ENCODE measurements around the gene STK36. TPM values are rescaled to one million over a fixed set of nuclear protein-coding genes. Genes with fewer than 3 reads are reported as not detected.

The STK36 gene
- total and polyA plus RNA-seq, 2 donors (not counting 3 experiments of a cell fraction or from before 2014, with no cell fraction given), result 40.9 to 65.2 TPM

- H4K20me1 ChIP-seq (replicated peaks; ENCODE audit: control insufficient read depth, extremely low read depth, insufficient read depth, low read length), result no peaks in the 10 kb centered on the region
- H3K9me1 ChIP-seq (replicated peaks; ENCODE audit: control insufficient read depth, extremely low read depth, insufficient read depth, low read length), result no peaks in the 10 kb centered on the region
- H3K79me2 ChIP-seq (ENCODE audit: control insufficient read depth, insufficient read depth, low read length), result no peaks in the 10 kb centered on the region
- no peaks in the 10 kb centered on the region for H3K27me3 ChIP-seq (ENCODE audit: control insufficient read depth in 2 of 2, insufficient read depth in 2 of 2, low read length in 2 of 2)
- no peaks in the 10 kb centered on the region for H3K9me3 ChIP-seq (replicated peaks; ENCODE audit: control insufficient read depth, insufficient read depth, low read length)
- DNase-seq (ENCODE audit: low read depth, low spot score) (no peak), FAIRE-seq (no peak)
- TF ChIP-seq POLR2A (IDR thresholded peaks at IDR 0.05; ENCODE audit: low read depth, low read length), result no peak
- no peaks in the 10 kb centered on the region for H3K4me1 ChIP-seq (ENCODE audit: control insufficient read depth, extremely low read depth, insufficient read depth, low read length)
- BruUV-seq (replicated peaks), result no TSS peak
- ChIA-PET POLR2A (no interaction called here), CTCF (interaction anchor here (2.3 to 4.5 kb wide), 3 partner anchors 12 to 149 kb away, joined by 9 to 20 read pairs (median 11); partner anchors contain the start of gene TTLL4)
- no peak overlapping the region for H3K9ac ChIP-seq (replicated peaks; ENCODE audit: extremely low read depth, insufficient read depth, low read length)
- H2AFZ ChIP-seq (ENCODE audit: low read depth, low read length), result no peak overlapping the region
- dilution Hi-C loops (cut with MboI; ENCODE audit: extremely low pct_ligation_motif_present, low sequenced_read_pairs), result no loop called here
- H3K36me3 ChIP-seq (ENCODE audit: control insufficient read depth in 2 of 2, extremely low read depth in 1 of 2, insufficient read depth in 2 of 2, low read length in 2 of 2), result peaks cover 2 to 6% of the 10 kb centered on the region in 2 experiments
- no peak overlapping the region for H3K4me3 ChIP-seq (replicated peaks in 1 of 3; ENCODE audit: insufficient read depth in 1 of 3, low read depth in 1 of 3, low read length in 3 of 3)
- intact Hi-C loops (cut with micrococcal nuclease), result no loop called here
- no peak overlapping the region for H3K27ac ChIP-seq (ENCODE audit: insufficient read depth, low read depth, low read length)
- H3K4me2 ChIP-seq (ENCODE audit: insufficient read depth, low read length), result no peak overlapping the region
Measured at GRCh38 chr2:218698885-218699284, 27.0 kb downstream of the STK36 start.

DNA sequence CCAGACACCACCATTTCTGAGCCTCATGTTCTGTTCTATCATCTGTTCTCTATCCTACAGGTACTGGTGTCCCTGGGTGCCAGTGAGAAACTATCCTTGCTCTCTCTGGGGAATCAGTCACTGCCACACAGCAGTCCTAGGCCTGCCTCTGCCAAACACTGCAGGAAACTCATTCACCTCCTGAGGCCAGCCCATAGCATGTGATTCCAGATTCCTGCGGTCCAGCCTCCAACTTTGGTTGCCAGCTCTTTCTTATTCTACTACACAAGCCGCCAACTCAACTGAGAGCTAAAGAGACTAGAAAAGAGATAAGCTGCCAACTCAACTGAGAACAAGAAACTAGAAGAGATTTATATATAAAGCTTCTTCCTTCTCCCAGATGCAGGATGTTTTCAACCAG, 29.9 kb downstream of the STK36 start:
- POLR2A ChIA-PET, result no interaction called here
- Histone ChIP-seq H3K4me3 (replicated peaks in 1 of 3; ENCODE audit: insufficient read depth in 1 of 3, low read depth in 1 of 3, low read length in 3 of 3) (no peak overlapping the region), H3K36me3 (ENCODE audit: control insufficient read depth in 2 of 2, extremely low read depth in 1 of 2, insufficient read depth in 2 of 2, low read length in 2 of 2) (peaks cover 0 to 6% of the 10 kb centered on the region in 2 experiments), H3K27ac (ENCODE audit: insufficient read depth, low read depth, low read length) (no peak overlapping the region), H3K4me1 (ENCODE audit: control insufficient read depth, extremely low read depth, insufficient read depth, low read length) (no peaks in the 10 kb centered on the region), H3K79me2 (ENCODE audit: control insufficient read depth, insufficient read depth, low read length) (no peaks in the 10 kb centered on the region), H3K9ac (replicated peaks; ENCODE audit: extremely low read depth, insufficient read depth, low read length) (no peak overlapping the region), H4K20me1 (replicated peaks; ENCODE audit: control insufficient read depth, extremely low read depth, insufficient read depth, low read length) (no peaks in the 10 kb centered on the region), H3K27me3 (ENCODE audit: control insufficient read depth in 2 of 2, insufficient read depth in 2 of 2, low read length in 2 of 2) (no peaks in the 10 kb centered on the region), H3K4me2 (ENCODE audit: insufficient read depth, low read length) (no peak overlapping the region), H3K9me3 (replicated peaks; ENCODE audit: control insufficient read depth, insufficient read depth, low read length) (no peaks in the 10 kb centered on the region), H2AFZ (ENCODE audit: low read depth, low read length) (no peak overlapping the region), H3K9me1 (replicated peaks; ENCODE audit: control insufficient read depth, extremely low read depth, insufficient read depth, low read length) (no peaks in the 10 kb centered on the region)
- no peak for TF ChIP-seq MAX (IDR thresholded peaks at IDR 0.05; ENCODE audit: insufficient read depth, insufficient read length)
- no peak for TF ChIP-seq JUN (IDR thresholded peaks at IDR 0.05; ENCODE audit: borderline replicate concordance, insufficient read depth, insufficient read length, low read depth)
- TF ChIP-seq CTCF (IDR thresholded peaks at IDR 0.05; ENCODE audit: extremely low read depth in 1 of 2, insufficient read depth in 1 of 2, low read depth in 1 of 2, low read length in 2 of 2), result no peak
- no peak for TF ChIP-seq EZH2 (IDR thresholded peaks at IDR 0.05; ENCODE audit: borderline replicate concordance, low read depth, low read length, severe bottlenecking)
- intact Hi-C loops (cut with micrococcal nuclease), result no loop called here
- dilution Hi-C loops (cut with MboI; ENCODE audit: extremely low pct_ligation_motif_present, low sequenced_read_pairs), result no loop called here
- FAIRE-seq, result no peak
- BruUV-seq (replicated peaks), result no TSS peak
- CTCF ChIA-PET, result interaction anchor here (2.4 to 3.5 kb wide), 3 partner anchors 9 to 146 kb away, joined by 16 read pairs; partner anchors contain the start of gene TTLL4
- no peak for DNase-seq (ENCODE audit: low read depth, low spot score)
